ENCODE measurements around the gene CES3. TPM values are rescaled to one million over a fixed set of nuclear protein-coding genes. Genes with fewer than 3 reads are reported as not detected.

Gene CES3
- polyA plus RNA-seq, 1 donor (not counting 4 experiments of a cell fraction or from before 2014, with no cell fraction given) = 1.5 TPM

DNA sequence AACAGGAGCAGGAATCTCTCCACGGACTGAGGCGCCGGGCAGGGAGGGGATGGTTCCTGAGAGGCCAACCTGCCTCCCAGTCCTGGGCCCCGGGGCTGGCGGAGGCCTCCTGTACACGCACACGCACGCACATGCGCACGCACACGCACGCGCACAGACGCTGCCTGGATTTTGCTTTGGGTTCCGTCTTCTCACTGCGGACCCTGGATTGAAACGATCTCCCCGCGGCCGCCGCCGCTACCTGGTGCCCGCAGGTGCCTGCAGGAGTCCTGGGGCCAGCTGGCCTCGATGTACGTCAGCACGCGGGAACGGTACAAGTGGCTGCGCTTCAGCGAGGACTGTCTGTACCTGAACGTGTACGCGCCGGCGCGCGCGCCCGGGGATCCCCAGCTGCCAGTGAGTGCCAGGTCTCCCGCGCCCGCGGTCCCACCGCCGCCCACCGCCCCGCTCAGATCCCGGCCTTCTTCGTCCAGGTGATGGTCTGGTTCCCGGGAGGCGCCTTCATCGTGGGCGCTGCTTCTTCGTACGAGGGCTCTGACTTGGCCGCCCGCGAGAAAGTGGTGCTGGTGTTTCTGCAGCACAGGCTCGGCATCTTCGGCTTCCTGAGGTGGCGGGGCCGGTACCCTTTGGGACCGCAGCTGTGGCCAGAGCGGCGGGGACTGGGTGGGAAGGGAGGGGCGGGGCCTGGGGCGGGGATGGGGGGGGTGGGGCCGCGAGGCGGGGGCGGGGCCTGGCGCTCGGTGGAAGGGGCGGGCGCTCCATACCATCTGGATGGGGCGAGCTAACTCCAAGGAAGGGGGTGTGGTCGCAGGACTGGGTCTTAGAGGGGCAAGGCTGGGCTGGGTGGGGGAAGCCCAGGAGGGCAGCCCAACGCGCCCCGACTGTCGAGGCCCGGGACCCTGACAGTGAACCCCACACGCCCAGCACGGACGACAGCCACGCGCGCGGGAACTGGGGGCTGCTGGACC lies 39.6 kb downstream of the CES3 start:
- no peak for FAIRE-seq
- Histone ChIP-seq H3K27ac (ENCODE audit: control insufficient read depth, insufficient read depth, low read length) (no peak overlapping the region), H3K79me2 (ENCODE audit: control insufficient read depth, insufficient read depth, low read length) (no peaks in the 10 kb centered on the region), H4K20me1 (ENCODE audit: control insufficient read depth, extremely low read depth, insufficient read depth, low read length) (no peaks in the 10 kb centered on the region), H2AFZ (ENCODE audit: control insufficient read depth, low read length) (peak overlapping the region; percentile 92), H3K9me1 (ENCODE audit: control insufficient read depth, extremely low read depth, insufficient read depth, low read length) (no peaks in the 10 kb centered on the region), H3K27me3 (ENCODE audit: control insufficient read depth, extremely low read depth, insufficient read depth, low read length) (no peaks in the 10 kb centered on the region), H3K9ac (ENCODE audit: control insufficient read depth, extremely low read depth, insufficient read depth, low read length) (no peak overlapping the region), H3K36me3 (ENCODE audit: control insufficient read depth in 2 of 2, extremely low read depth in 1 of 2, insufficient read depth in 2 of 2, low read length in 2 of 2) (peaks cover 0 to 2% of the 10 kb centered on the region in 2 experiments), H3K4me3 (ENCODE audit: control insufficient read depth in 2 of 3, extremely low read depth in 1 of 3, insufficient read depth in 2 of 3, low read depth in 1 of 3, low read length in 3 of 3) (peak overlapping the region; percentile 51 to 65 (median 63)), H3K4me2 (ENCODE audit: control insufficient read depth, extremely low read depth, insufficient read depth, low read depth, low read length) (peak overlapping the region; percentile 89), H3K9me3 (ENCODE audit: control insufficient read depth, low read depth, low read length) (no peaks in the 10 kb centered on the region), H3K4me1 (ENCODE audit: control insufficient read depth, extremely low read depth, insufficient read depth, low read length) (peaks cover 8% of the 10 kb centered on the region)
- TF ChIP-seq, protein P1, sequence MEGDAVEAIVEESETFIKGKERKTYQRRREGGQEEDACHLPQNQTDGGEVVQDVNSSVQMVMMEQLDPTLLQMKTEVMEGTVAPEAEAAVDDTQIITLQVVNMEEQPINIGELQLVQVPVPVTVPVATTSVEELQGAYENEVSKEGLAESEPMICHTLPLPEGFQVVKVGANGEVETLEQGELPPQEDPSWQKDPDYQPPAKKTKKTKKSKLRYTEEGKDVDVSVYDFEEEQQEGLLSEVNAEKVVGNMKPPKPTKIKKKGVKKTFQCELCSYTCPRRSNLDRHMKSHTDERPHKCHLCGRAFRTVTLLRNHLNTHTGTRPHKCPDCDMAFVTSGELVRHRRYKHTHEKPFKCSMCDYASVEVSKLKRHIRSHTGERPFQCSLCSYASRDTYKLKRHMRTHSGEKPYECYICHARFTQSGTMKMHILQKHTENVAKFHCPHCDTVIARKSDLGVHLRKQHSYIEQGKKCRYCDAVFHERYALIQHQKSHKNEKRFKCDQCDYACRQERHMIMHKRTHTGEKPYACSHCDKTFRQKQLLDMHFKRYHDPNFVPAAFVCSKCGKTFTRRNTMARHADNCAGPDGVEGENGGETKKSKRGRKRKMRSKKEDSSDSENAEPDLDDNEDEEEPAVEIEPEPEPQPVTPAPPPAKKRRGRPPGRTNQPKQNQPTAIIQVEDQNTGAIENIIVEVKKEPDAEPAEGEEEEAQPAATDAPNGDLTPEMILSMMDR (optimal IDR thresholded peaks at IDR 0.05 in 1 of 3, IDR thresholded peaks at IDR 0.05 in 1 of 3, conservative IDR thresholded peaks at IDR 0.05 in 1 of 3; ENCODE audit: extremely low read depth in 1 of 3, insufficient read depth in 2 of 3, low read length in 3 of 3) = no peak
- no peak for TF ChIP-seq EZH2 (IDR thresholded peaks at IDR 0.05; ENCODE audit: low read length)
- DNase-seq (ENCODE audit: low read depth, low spot score) = no peak
- dilution Hi-C loops (cut with MboI; ENCODE audit: extremely low pct_ligation_motif_present, low sequenced_read_pairs) = no loop called here

DNA sequence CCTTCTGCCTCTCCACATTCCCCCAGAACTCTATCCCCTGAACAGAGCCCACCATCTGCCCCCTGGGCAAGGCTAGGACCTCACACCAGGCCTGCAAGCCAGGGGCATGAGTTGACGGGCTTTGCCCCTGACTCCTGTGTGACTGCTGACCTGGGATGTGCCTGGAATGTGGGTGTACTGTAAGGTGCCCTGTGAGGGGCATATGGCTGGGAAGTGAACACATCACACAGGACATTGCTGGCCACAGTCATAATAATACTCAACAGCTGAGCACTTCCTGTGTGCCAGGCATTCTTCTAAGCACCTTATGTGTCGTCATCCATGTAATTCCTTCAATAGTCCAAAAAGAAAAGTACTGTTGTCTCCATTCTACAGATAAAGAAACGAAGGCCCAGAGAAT lies 40.7 kb downstream of the CES3 start:
- FAIRE-seq = no peak

More for the DNA sequence above, 40.7 kb downstream of the CES3 start:
- no peak for TF ChIP-seq EZH2 (IDR thresholded peaks at IDR 0.05; ENCODE audit: low read length)
- TF ChIP-seq, protein P1 (optimal IDR thresholded peaks at IDR 0.05 in 1 of 3, IDR thresholded peaks at IDR 0.05 in 1 of 3, conservative IDR thresholded peaks at IDR 0.05 in 1 of 3; ENCODE audit: extremely low read depth in 1 of 3, insufficient read depth in 2 of 3, low read length in 3 of 3) = no peak
- H3K9ac ChIP-seq (ENCODE audit: control insufficient read depth, extremely low read depth, insufficient read depth, low read length) = no peak overlapping the region
- no peak overlapping the region for H2AFZ ChIP-seq (ENCODE audit: control insufficient read depth, low read length)
- no peak overlapping the region for H3K4me2 ChIP-seq (ENCODE audit: control insufficient read depth, extremely low read depth, insufficient read depth, low read depth, low read length)
- H3K27me3 ChIP-seq (ENCODE audit: control insufficient read depth, extremely low read depth, insufficient read depth, low read length) = no peaks in the 10 kb centered on the region
- H3K9me1 ChIP-seq (ENCODE audit: control insufficient read depth, extremely low read depth, insufficient read depth, low read length) = no peaks in the 10 kb centered on the region
- peaks cover 0 to 2% of the 10 kb centered on the region in 2 experiments for H3K36me3 ChIP-seq (ENCODE audit: control insufficient read depth in 2 of 2, extremely low read depth in 1 of 2, insufficient read depth in 2 of 2, low read length in 2 of 2)
- no peaks in the 10 kb centered on the region for H3K79me2 ChIP-seq (ENCODE audit: control insufficient read depth, insufficient read depth, low read length)
- dilution Hi-C loops (cut with MboI; ENCODE audit: extremely low pct_ligation_motif_present, low sequenced_read_pairs) = no loop called here
- H3K9me3 ChIP-seq (ENCODE audit: control insufficient read depth, low read depth, low read length) = no peaks in the 10 kb centered on the region
- H3K4me3 ChIP-seq (ENCODE audit: control insufficient read depth in 2 of 3, extremely low read depth in 1 of 3, insufficient read depth in 2 of 3, low read depth in 1 of 3, low read length in 3 of 3) = no peak overlapping the region
- H3K4me1 ChIP-seq (ENCODE audit: control insufficient read depth, extremely low read depth, insufficient read depth, low read length) = peaks cover 8% of the 10 kb centered on the region
- no peaks in the 10 kb centered on the region for H4K20me1 ChIP-seq (ENCODE audit: control insufficient read depth, extremely low read depth, insufficient read depth, low read length)
- H3K27ac ChIP-seq (ENCODE audit: control insufficient read depth, insufficient read depth, low read length) = no peak overlapping the region
- DNase-seq (ENCODE audit: low read depth, low spot score) = no peak

All from keratinocyte (primary cell).